Omental fat pad (tissue), 4 donors: ENCODE data around the gene RABL3. TPM values are rescaled to one million over a fixed set of nuclear protein-coding genes. Genes with fewer than 3 reads are reported as not detected.

Source experiments
- ATAC-seq: fragments of 150-250 bp; one replicate; pipeline ENCODE4 v1.9.1; 2016; ENCODE audit warnings: mild to moderate bottlenecking, moderate library complexity; ENCODE audit not compliant: low FRiP score
- DNase-seq: peaks from one replicate; pipeline ENCODE4 v3.0.0-alpha.2; 2019; ENCODE audit warnings: low spot score
- CTCF ChIP-seq, 3 donors: fragments of 450-650 bp; IDR thresholded peaks; one replicate each; pipeline ENCODE4 v1.5.1; 2016 to 2017; ENCODE audit warnings: antibody characterized with exemption in 3 of 3, mild to moderate bottlenecking in 3 of 3, moderate library complexity in 2 of 3
- total RNA-seq, 4 donors: library from RNA; depleted of rRNA; stranded (reverse); fragments of >200 nt; gene quantifications; one replicate each; pipeline ENCODE4 v1.1.0, GENCODE V29; 2016

The RABL3 gene
- total RNA-seq, 4 donors from 2014 or later: 15.3 to 24.3 (median 19.2) TPM

DNA sequence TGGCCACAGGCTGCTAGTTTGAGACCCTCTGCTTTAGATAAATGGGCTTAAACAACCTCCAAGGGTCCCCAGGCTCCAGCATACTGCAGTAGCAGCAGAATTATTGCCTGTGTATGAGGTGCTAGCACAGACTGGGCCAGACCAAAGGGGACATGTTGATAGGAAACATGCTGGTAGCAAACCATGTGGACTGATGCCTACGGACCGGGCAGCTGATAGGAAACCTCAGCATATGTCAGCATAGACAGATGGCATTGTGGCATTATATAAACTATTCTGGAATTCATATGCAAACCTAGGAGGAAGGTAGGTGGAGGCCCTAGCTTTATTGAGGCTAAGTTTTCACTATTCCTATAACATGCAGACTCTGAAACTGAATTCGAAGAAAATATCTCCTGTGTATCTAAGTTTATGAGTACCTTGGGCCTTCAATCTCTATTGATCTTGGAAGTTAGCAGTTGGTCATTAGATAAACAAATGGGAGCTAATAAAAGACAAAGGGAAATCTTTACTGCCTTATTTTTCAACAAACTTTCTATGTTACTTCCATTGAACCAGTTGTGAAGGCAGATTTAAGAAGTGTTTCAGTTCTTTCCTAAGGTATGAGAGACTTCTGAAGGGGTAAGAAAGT, 58.5 kb downstream of the RABL3 start:
- TF ChIP-seq CTCF (IDR thresholded peaks at IDR 0.05): no peak
- ATAC-seq: no peak
- no peak for DNase-seq

- no peak for ATAC-seq
- TF ChIP-seq CTCF (IDR thresholded peaks at IDR 0.05): no peak
- DNase-seq: no peak
Observed at GRCh38 chr3:120683213-120683612, 59.1 kb downstream of the RABL3 start.

- TF ChIP-seq CTCF (IDR thresholded peaks at IDR 0.05): no peak
- DNase-seq (no peak), ATAC-seq (no peak)
Observed at GRCh38 chr3:120682095-120682681, 60.1 kb downstream of the RABL3 start, which contains the start of gene HGD. Gene HGD, minus strand, starts transcription at chr3:120682239. Its CDS starts 128 bp downstream, at chr3:120682111.

- DNase-seq: no peak
- ATAC-seq: no peak
- TF ChIP-seq CTCF (IDR thresholded peaks at IDR 0.05): no peak
Observed at GRCh38 chr3:120681506-120682038, 60.7 kb downstream of the RABL3 start.

DNA sequence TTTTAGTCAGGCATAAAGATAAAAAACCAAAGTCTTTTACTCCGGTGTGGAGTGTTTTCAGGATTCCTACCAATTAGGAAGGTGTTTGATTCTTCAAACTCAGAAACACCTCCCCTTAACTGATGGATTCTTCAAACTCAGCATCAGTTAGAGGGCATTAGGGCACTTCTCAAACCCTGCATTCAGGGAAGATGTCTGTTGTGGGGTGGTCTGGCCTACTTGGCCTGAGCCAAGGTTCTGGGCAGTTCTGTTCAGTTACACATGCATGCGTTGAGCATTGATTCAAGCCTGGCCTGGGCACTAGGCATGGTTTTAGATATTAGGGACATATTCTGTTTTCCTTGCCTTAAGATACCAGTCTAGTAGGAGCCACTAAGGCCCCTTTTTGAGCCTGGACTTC, 61.3 kb downstream of the RABL3 start:
- ATAC-seq: no peak
- no peak for DNase-seq
- TF ChIP-seq CTCF (IDR thresholded peaks at IDR 0.05): no peak

GRCh38 chr3:120680193-120680894, 62.0 kb downstream of the RABL3 start:
- no peak for DNase-seq
- no peak for TF ChIP-seq CTCF (IDR thresholded peaks at IDR 0.05)

More at GRCh38 chr3:120680193-120680894, 62.0 kb downstream of the RABL3 start:
- ATAC-seq: no peak
